ENCODE results near the gene ARHGEF6.

DNA sequence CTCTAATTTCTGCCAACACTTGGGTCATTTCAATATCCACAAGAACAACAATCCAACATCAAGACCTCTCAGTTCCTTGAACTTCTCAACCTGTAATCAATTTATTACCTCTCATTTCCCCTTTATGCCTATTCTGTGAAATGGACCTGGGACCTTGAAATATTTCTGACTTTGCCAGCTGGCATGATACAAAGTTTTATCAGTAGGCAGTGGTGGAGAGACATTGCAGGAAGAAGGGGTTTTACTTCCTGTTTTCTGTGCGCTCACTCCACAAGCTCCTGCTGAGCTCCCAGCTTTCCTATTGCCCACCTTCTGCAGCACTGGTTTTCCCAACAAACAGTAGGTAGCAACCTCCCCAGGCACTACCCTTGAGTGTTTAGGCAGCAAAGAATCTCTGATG lies 3.5 kb upstream of the ARHGEF6 start:
- TF ChIP-seq ZNF302 (tag by site-specific recombination; IDR thresholded peaks at IDR 0.05; ENCODE audit: low read depth), result no peak
- no peak for TF ChIP-seq ZSCAN30 (tag by site-specific recombination; IDR thresholded peaks at IDR 0.05)
- TF ChIP-seq CTCF (tag by site-specific recombination; IDR thresholded peaks at IDR 0.05), result no peak

Data from HEK293 (cell line).